NB4 (cell line): ENCODE data around the gene ATP13A1.

Experiments
- MAX ChIP-seq: IDR thresholded peaks from 2 replicates; pipeline ENCODE4 v1.6.1; 2011; ENCODE audit warnings: low read depth, low read length
- POLR2A ChIP-seq: IDR thresholded peaks from 2 replicates; pipeline ENCODE4 v1.6.1; 2011; ENCODE audit warnings: mild to moderate bottlenecking; ENCODE audit not compliant: insufficient read length; ENCODE audit errors: extremely low read depth
- TF ChIP-seq, protein P1 (sequence below): IDR thresholded peaks from one replicate; pipeline ENCODE4 v1.5.1; 2012; ENCODE audit warnings: low read depth, low read length

- TF ChIP-seq, protein P1, sequence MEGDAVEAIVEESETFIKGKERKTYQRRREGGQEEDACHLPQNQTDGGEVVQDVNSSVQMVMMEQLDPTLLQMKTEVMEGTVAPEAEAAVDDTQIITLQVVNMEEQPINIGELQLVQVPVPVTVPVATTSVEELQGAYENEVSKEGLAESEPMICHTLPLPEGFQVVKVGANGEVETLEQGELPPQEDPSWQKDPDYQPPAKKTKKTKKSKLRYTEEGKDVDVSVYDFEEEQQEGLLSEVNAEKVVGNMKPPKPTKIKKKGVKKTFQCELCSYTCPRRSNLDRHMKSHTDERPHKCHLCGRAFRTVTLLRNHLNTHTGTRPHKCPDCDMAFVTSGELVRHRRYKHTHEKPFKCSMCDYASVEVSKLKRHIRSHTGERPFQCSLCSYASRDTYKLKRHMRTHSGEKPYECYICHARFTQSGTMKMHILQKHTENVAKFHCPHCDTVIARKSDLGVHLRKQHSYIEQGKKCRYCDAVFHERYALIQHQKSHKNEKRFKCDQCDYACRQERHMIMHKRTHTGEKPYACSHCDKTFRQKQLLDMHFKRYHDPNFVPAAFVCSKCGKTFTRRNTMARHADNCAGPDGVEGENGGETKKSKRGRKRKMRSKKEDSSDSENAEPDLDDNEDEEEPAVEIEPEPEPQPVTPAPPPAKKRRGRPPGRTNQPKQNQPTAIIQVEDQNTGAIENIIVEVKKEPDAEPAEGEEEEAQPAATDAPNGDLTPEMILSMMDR = no peak
- TF ChIP-seq POLR2A (no peak), MAX (no peak)
Observed at GRCh38 chr19:19635313-19635702, 28.2 kb downstream of the ATP13A1 start.
